Glutamatergic neuron (in vitro differentiated cells): ENCODE data around the gene NPR3. TPM values are rescaled to one million over a fixed set of nuclear protein-coding genes. Genes with fewer than 3 reads are reported as not detected.

Experiments
- DNase-seq: peaks from one replicate; pipeline ENCODE4 v3.0.0; 2022
- H3K27ac Mint-ChIP-seq: one replicate; pipeline ENCODE4 v1.8.0; 2020; ENCODE audit warnings: mild to moderate bottlenecking, mixed read lengths, inconsistent platforms; ENCODE audit not compliant: unreplicated experiment
- H3K27me3 Mint-ChIP-seq: one replicate; pipeline ENCODE4 v1.8.0; 2020; ENCODE audit warnings: mild to moderate bottlenecking, moderate library complexity, mixed read lengths, inconsistent platforms; ENCODE audit not compliant: unreplicated experiment
- H3K36me3 Mint-ChIP-seq: one replicate; pipeline ENCODE4 v1.8.0; 2020; ENCODE audit warnings: mild to moderate bottlenecking, mixed read lengths, inconsistent platforms; ENCODE audit not compliant: unreplicated experiment
- H3K4me1 Mint-ChIP-seq: one replicate; pipeline ENCODE4 v1.8.0; 2020; ENCODE audit warnings: mild to moderate bottlenecking, low read depth, mixed read lengths, inconsistent platforms; ENCODE audit not compliant: unreplicated experiment
- H3K4me3 Mint-ChIP-seq: one replicate; pipeline ENCODE4 v1.8.0; 2020; ENCODE audit warnings: mild to moderate bottlenecking, mixed read lengths, inconsistent platforms; ENCODE audit not compliant: unreplicated experiment
- H3K9me3 Mint-ChIP-seq: one replicate; pipeline ENCODE4 v1.8.0; 2020; ENCODE audit warnings: mild to moderate bottlenecking, moderate library complexity, mixed read lengths, inconsistent platforms; ENCODE audit not compliant: unreplicated experiment
- CTCF ChIP-seq: fragments of 200-600 bp; sonication (generic); IDR thresholded peaks from one replicate; pipeline ENCODE4 v1.5.0; 2021; ENCODE audit not compliant: partially characterized antibody, unreplicated experiment
- total RNA-seq: library from RNA; stranded (reverse); fragmentation: NEBNext Ultra II Directional; extraction: Animal tissue kit (Norgen Biotek cat#: 25700); gene quantifications from one replicate; pipeline ENCODE4 v1.2.1, GENCODE V29; 2021; ENCODE audit not compliant: unreplicated experiment

Gene NPR3
- total RNA-seq, 1 donor from 2014 or later = not detected

GRCh38 chr5:32840606-32841005 lies 129.5 kb downstream of the NPR3 start:
- no peak overlapping the region for H3K4me3 Mint-ChIP-seq
- no peaks in the 10 kb centered on the region for H3K36me3 Mint-ChIP-seq
- H3K9me3 Mint-ChIP-seq = no peaks in the 10 kb centered on the region
- TF ChIP-seq CTCF = no peak
- H3K27me3 Mint-ChIP-seq = no peaks in the 10 kb centered on the region
- DNase-seq = no peak
- no peak overlapping the region for H3K27ac Mint-ChIP-seq
- H3K4me1 Mint-ChIP-seq = no peaks in the 10 kb centered on the region

Other genes with a start within 250 kb of the NPR3 start
- 172 TPM for gene SUB1, start 125.8 kb upstream of the NPR3 start, total RNA-seq